ENCODE data around the gene CR1.
"Not testable (repeated sequence)": the region's sequence is repeated elsewhere in the genome, so short reads cannot be mapped to it uniquely, and the experiment has no call there.

The CR1 gene

DNA sequence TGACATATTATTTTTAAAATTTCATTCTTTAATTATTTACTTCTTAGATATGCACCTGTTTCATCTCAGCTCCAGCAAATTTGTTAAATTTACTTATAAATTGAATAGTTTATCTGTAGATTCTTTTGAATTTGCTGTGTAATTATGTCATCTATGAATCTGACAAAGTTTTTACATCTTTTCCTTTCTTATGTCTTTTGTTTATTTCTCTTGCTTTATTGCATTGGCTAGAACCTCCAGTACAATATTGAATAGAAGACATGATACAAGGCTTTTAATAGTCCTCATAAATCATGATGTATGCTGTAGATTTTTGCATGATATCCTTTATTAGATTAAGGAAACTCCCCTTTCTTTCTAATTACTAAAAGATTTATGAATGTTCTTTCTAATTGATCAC, 20.8 kb downstream of the CR1 start:
- no peak for ATAC-seq (replicated peaks; ENCODE audit: extremely low read depth, poor library complexity, severe bottlenecking)
- peaks cover 22% of the 10 kb centered on the region for H3K27me3 Mint-ChIP-seq
- H3K36me3 Mint-ChIP-seq (ENCODE audit: insufficient read depth): no peaks in the 10 kb centered on the region
- H3K4me1 Mint-ChIP-seq: no peaks in the 10 kb centered on the region
- no peak overlapping the region for H3K27ac Mint-ChIP-seq (ENCODE audit: low read depth)
- no peak overlapping the region for H3K4me3 Mint-ChIP-seq
- DNase-seq (ENCODE audit: low spot score in 2 of 2): no peak
- H3K9me3 Mint-ChIP-seq: no peaks in the 10 kb centered on the region

DNA sequence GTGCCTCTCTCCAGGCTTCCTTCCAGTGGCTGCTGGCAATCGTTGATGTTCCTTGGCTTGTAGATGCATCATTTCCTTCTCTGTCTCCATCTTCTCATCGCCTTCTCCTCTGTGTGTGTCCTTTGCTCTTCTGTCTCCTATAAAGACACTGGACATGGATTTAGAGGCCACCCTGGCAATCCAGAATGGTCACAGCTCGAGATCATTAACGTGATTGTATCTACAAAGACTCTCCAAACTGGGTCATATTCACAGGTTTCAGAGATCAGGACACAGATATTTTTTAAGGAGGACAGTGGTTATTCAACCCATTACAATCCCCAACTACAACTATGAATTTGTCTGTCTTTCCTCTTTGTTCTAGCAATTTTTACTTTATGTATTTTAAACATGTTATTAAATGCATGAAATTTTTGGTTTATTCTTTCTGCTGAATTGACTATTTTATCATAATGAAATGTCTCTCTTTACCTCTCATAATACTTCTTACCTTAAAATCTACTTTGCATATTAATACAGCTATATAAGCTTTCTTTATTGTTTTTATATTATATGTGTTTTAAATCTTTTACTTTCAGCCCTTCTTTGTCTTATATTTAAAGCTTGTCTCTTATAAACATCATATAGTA, 22.8 kb downstream of the CR1 start:
- Mint-ChIP-seq H3K36me3 (ENCODE audit: insufficient read depth) (no peaks in the 10 kb centered on the region), H3K27ac (ENCODE audit: low read depth) (no peak overlapping the region), H3K4me1 (no peaks in the 10 kb centered on the region), H3K27me3 (peaks cover 22% of the 10 kb centered on the region), H3K9me3 (no peaks in the 10 kb centered on the region), H3K4me3 (no peak overlapping the region)
- ATAC-seq (replicated peaks; ENCODE audit: extremely low read depth, poor library complexity, severe bottlenecking) (no peak), DNase-seq (ENCODE audit: low spot score in 2 of 2) (no peak)

DNA sequence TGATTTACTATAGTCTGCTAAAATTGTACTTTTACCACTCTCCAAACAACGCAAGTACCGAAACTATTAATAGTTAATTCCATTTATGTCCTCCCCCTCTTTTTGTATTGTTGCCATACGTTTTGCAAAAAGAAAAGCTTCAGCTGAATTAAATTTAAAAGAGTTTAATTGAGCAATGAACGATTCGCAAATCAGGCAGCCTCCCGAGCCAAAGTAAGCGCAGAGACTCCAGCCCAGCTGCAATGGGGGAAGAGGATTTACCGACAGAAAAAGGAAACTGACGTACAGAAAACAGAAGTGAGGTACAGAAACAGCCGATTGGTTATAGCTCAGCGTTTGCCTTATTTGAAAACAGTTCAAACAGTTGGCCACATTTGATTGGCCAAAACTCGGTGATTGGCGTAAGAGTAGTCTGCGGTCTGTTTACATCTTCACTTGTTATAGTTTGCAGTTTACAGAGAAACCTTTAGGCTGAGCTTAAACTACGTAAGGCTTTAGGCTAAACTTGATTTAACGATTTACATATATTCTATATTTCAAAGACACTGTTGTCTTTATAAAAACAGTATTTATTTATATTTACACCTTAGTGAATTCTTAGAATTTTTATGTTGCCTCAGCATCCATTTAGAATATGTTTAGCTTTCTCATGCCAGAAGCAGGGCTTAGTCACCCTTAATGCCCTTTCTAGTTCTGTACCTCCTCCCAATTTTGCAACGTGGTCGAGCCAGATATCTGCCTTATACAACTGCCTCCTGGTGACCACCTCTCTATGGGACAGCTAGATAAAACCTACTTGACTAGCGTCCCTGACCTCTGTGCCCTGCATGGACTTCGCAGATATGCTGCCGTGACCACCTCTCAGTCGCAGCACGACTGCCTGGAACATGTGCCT, 23.8 kb downstream of the CR1 start:
- no peak overlapping the region for H3K27ac Mint-ChIP-seq (ENCODE audit: low read depth)
- H3K4me3 Mint-ChIP-seq: no peak overlapping the region
- H3K4me1 Mint-ChIP-seq: no peaks in the 10 kb centered on the region

GRCh38 chr1:207520400-207521345, 24.7 kb downstream of the CR1 start:
- H3K4me3 Mint-ChIP-seq; ATAC-seq (replicated peaks; ENCODE audit: extremely low read depth, poor library complexity, severe bottlenecking); H3K27ac Mint-ChIP-seq (ENCODE audit: low read depth); H3K9me3 Mint-ChIP-seq; H3K4me1 Mint-ChIP-seq; DNase-seq (ENCODE audit: low spot score in 2 of 2); H3K36me3 Mint-ChIP-seq (ENCODE audit: insufficient read depth): not testable (repeated sequence)
- H3K27me3 Mint-ChIP-seq: peaks cover 22% of the 10 kb centered on the region

More for the DNA sequence above, 23.8 kb downstream of the CR1 start:
- DNase-seq (ENCODE audit: low spot score in 2 of 2): no peak
- Mint-ChIP-seq H3K9me3 (no peaks in the 10 kb centered on the region), H3K36me3 (ENCODE audit: insufficient read depth) (no peaks in the 10 kb centered on the region), H3K27me3 (peaks cover 22% of the 10 kb centered on the region)
- ATAC-seq (replicated peaks; ENCODE audit: extremely low read depth, poor library complexity, severe bottlenecking): no peak

DNA sequence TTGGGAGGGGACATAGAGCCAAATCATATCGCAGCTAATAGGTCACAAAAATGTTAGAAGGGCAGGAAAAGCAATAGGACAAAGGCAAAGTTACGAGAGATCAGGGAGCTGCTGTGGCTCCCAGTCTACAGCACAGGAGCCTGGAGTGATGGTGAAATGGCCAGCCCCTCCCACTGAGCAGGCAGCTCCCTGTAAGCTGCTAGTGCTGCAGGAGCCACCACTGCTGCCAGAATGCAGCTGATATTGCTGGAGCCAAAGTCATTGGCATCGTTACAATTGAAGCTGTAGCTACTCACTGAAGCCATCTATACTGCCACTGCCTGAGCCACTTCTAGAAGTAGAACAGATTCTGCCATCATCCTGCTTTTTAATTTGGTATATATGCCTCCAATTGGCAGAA, 29.3 kb downstream of the CR1 start:
- H3K9me3 Mint-ChIP-seq; H3K36me3 Mint-ChIP-seq (ENCODE audit: insufficient read depth); H3K4me1 Mint-ChIP-seq; H3K27me3 Mint-ChIP-seq; H3K27ac Mint-ChIP-seq (ENCODE audit: low read depth); DNase-seq (ENCODE audit: low spot score in 2 of 2); H3K4me3 Mint-ChIP-seq; ATAC-seq (replicated peaks; ENCODE audit: extremely low read depth, poor library complexity, severe bottlenecking): not testable (repeated sequence)

DNA sequence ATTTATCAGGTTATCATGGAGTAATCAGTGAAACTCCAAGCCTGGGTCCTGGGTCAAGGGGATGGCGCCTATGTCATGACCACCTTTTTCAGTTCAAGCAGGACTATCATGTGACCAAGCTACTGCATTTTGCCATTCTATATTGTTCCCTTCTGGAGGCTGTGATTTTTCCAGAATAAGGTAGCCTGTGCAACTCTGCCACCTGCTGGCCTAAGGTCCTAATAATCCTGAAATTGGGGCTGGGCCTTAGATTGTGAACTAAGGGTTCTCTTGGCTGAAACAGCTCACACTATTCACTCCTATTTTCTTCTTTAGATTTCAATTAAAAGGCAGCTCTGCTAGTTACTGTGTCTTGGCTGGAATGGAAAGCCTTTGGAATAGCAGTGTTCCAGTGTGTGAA, 32.4 kb downstream of the CR1 start:
- not testable (repeated sequence) for H3K27me3 Mint-ChIP-seq; H3K27ac Mint-ChIP-seq (ENCODE audit: low read depth); H3K4me1 Mint-ChIP-seq; DNase-seq (ENCODE audit: low spot score in 2 of 2); H3K4me3 Mint-ChIP-seq; H3K9me3 Mint-ChIP-seq; H3K36me3 Mint-ChIP-seq (ENCODE audit: insufficient read depth)
- ATAC-seq (replicated peaks; ENCODE audit: extremely low read depth, poor library complexity, severe bottlenecking): peak; percentile 32

DNA sequence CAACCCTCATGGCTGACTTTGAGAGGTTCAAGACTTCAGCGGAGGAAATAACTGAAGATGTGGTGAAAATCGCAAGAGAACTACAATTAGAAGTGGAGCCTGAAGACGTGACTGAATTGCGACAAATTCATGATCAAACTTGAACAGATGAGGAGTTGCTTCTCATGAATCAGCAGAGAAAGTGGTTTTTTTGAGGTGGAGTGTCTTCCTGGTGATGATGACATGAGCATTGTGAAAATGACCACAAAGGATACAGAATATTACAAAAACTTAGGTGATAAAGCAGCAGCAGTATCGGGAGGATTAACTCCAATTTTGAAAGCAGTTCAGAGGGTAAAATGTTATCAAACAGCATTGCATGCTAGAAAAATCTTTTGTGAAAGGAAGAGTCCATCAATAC, 40.3 kb downstream of the CR1 start:
- not testable (repeated sequence) for H3K4me1 Mint-ChIP-seq; H3K27ac Mint-ChIP-seq (ENCODE audit: low read depth); H3K27me3 Mint-ChIP-seq; DNase-seq (ENCODE audit: low spot score in 2 of 2); H3K36me3 Mint-ChIP-seq (ENCODE audit: insufficient read depth); H3K4me3 Mint-ChIP-seq; H3K9me3 Mint-ChIP-seq
- ATAC-seq (replicated peaks; ENCODE audit: extremely low read depth, poor library complexity, severe bottlenecking): peak; percentile 58

DNA sequence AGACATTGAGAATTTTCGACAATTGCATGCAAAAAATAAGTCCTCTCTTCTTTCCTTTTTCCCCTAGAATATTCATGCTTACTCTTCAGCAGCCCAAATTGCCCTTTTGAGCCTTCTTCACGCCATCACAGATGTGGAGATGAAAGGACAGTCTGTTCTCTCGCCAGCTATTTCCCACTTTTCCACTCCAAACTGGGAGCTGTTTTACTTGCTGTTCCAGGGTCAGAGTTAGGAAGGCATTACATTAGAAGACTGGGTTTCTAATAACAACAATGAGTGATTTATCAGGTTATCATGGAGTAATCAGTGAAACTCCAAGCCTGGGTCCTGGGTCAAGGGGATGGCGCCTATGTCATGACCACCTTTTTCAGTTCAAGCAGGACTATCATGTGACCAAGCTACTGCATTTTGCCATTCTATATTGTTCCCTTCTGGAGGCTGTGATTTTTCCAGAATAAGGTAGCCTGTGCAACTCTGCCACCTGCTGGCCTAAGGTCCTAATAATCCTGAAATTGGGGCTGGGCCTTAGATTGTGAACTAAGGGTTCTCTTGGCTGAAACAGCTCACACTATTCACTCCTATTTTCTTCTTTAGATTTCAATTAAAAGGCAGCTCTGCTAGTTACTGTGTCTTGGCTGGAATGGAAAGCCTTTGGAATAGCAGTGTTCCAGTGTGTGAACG, 50.9 kb downstream of the CR1 start:
- not testable (repeated sequence) for H3K27me3 Mint-ChIP-seq; H3K4me3 Mint-ChIP-seq; H3K36me3 Mint-ChIP-seq (ENCODE audit: insufficient read depth); DNase-seq (ENCODE audit: low spot score in 2 of 2); H3K4me1 Mint-ChIP-seq; H3K27ac Mint-ChIP-seq (ENCODE audit: low read depth); H3K9me3 Mint-ChIP-seq
- peak; percentile 32 for ATAC-seq (replicated peaks; ENCODE audit: extremely low read depth, poor library complexity, severe bottlenecking)

GRCh38 chr1:207554823-207555222, 58.9 kb downstream of the CR1 start:
- not testable (repeated sequence) for DNase-seq (ENCODE audit: low spot score in 2 of 2); H3K9me3 Mint-ChIP-seq; H3K4me1 Mint-ChIP-seq; H3K4me3 Mint-ChIP-seq; H3K27me3 Mint-ChIP-seq; H3K27ac Mint-ChIP-seq (ENCODE audit: low read depth); H3K36me3 Mint-ChIP-seq (ENCODE audit: insufficient read depth)
- peak; percentile 49 for ATAC-seq (replicated peaks; ENCODE audit: extremely low read depth, poor library complexity, severe bottlenecking)

GRCh38 chr1:207565546-207566468, 69.8 kb downstream of the CR1 start:
- H3K36me3 Mint-ChIP-seq (ENCODE audit: insufficient read depth): no peaks in the 10 kb centered on the region
- H3K4me3 Mint-ChIP-seq: no peak overlapping the region

GRCh38 chr1:207571926-207572325, 76.0 kb downstream of the CR1 start:
- H3K27ac Mint-ChIP-seq (ENCODE audit: low read depth); H3K4me3 Mint-ChIP-seq; H3K36me3 Mint-ChIP-seq (ENCODE audit: insufficient read depth); H3K9me3 Mint-ChIP-seq; DNase-seq (ENCODE audit: low spot score in 2 of 2); H3K4me1 Mint-ChIP-seq: not testable (repeated sequence)
- peaks cover 16% of the 10 kb centered on the region for H3K27me3 Mint-ChIP-seq
- peak; percentile 43 for ATAC-seq (replicated peaks; ENCODE audit: extremely low read depth, poor library complexity, severe bottlenecking)

More at GRCh38 chr1:207565546-207566468, 69.8 kb downstream of the CR1 start:
- Mint-ChIP-seq H3K27me3 (no peaks in the 10 kb centered on the region), H3K27ac (ENCODE audit: low read depth) (no peak overlapping the region), H3K4me1 (no peaks in the 10 kb centered on the region), H3K9me3 (no peaks in the 10 kb centered on the region)
- ATAC-seq (replicated peaks; ENCODE audit: extremely low read depth, poor library complexity, severe bottlenecking) (no peak), DNase-seq (ENCODE audit: low spot score in 2 of 2) (no peak)

Measured in central memory CD8-positive, alpha-beta T cell (primary cell).